Breast epithelium (tissue), 3 donors: ENCODE measurements around the gene MFSD8.
"Not testable (repeated sequence)": the region's sequence is repeated elsewhere in the genome, so short reads cannot be mapped to it uniquely, and the experiment has no call there.

ENCODE experiments used
- CTCF ChIP-seq, 3 donors: fragments of 450-650 bp; IDR thresholded peaks; one replicate each; pipeline ENCODE4 v1.5.1; 2016 to 2017; ENCODE audit warnings: antibody characterized with exemption in 3 of 3, mild to moderate bottlenecking in 3 of 3, moderate library complexity in 3 of 3
- POLR2A ChIP-seq: fragments of 450-650 bp; IDR thresholded peaks from one replicate; pipeline ENCODE4 v1.6.1; 2016; ENCODE audit warnings: antibody characterized with exemption, mild to moderate bottlenecking, moderate library complexity

- not testable (repeated sequence) for TF ChIP-seq CTCF (IDR thresholded peaks at IDR 0.05); POLR2A
Measured at GRCh38 chr4:127964426-127965061, 429 bp downstream of the MFSD8 start.
